ENCODE results near the gene TMCC1.
A peak's percentile ranks its signal among the peaks of the same experiment; 100 is the strongest.
"Not testable (repeated sequence)": the region's sequence is repeated elsewhere in the genome, so short reads cannot be mapped to it uniquely, and the experiment has no call there.

Gene TMCC1

GRCh38 chr3:129641567-129642260 is 251.8 kb downstream of the TMCC1 start:
- DNase-seq: not testable (repeated sequence)

GRCh38 chr3:129640985-129641384 is 252.5 kb downstream of the TMCC1 start:
- not testable (repeated sequence) for DNase-seq

GRCh38 chr3:129638481-129638880 is 255.0 kb downstream of the TMCC1 start:
- no peak for DNase-seq

- no peak for DNase-seq
Measured at GRCh38 chr3:129636082-129636481, 257.4 kb downstream of the TMCC1 start.

GRCh38 chr3:129635656-129636055 is 257.9 kb downstream of the TMCC1 start:
- no peak for DNase-seq

- no peak for DNase-seq
Measured at GRCh38 chr3:129633751-129634481, 259.6 kb downstream of the TMCC1 start.

- DNase-seq: no peak
Measured at GRCh38 chr3:129632977-129633376, 260.5 kb downstream of the TMCC1 start.

GRCh38 chr3:129632556-129632955 is 261.0 kb downstream of the TMCC1 start:
- DNase-seq: no peak

GRCh38 chr3:129632056-129632455 is 261.5 kb downstream of the TMCC1 start:
- no peak for DNase-seq

- DNase-seq: no peak
Measured at GRCh38 chr3:129629011-129629410, 264.5 kb downstream of the TMCC1 start.

GRCh38 chr3:129628169-129628522 is 265.4 kb downstream of the TMCC1 start:
- DNase-seq: no peak

- DNase-seq: peak; percentile 55
Measured at GRCh38 chr3:129627350-129628168, 266.0 kb downstream of the TMCC1 start.

GRCh38 chr3:129626744-129627349 is 266.7 kb downstream of the TMCC1 start:
- no peak for DNase-seq

GRCh38 chr3:129625072-129625874 is 268.2 kb downstream of the TMCC1 start:
- DNase-seq: no peak

- DNase-seq: no peak
Measured at GRCh38 chr3:129624347-129625071, 269.0 kb downstream of the TMCC1 start.

- no peak for DNase-seq
Measured at GRCh38 chr3:129623447-129624118, 269.9 kb downstream of the TMCC1 start.

GRCh38 chr3:129622933-129623332 is 270.6 kb downstream of the TMCC1 start:
- DNase-seq: no peak

- no peak for DNase-seq
Measured at GRCh38 chr3:129622226-129622874, 271.2 kb downstream of the TMCC1 start.

- DNase-seq: no peak
Measured at GRCh38 chr3:129621626-129622225, 271.8 kb downstream of the TMCC1 start.

All from NCI-H187 treated with DMSO at 0.1 percent for 48 hours (cell line).